Right lobe of liver (tissue), 4 donors: Measurements from ENCODE around the gene NCS1.

Source experiments
- CTCF ChIP-seq, 4 donors: fragments of 200-600 bp in 3 of 4; fragments of 450-650 bp in 1 of 4; IDR thresholded peaks; one replicate each; pipeline versions ENCODE4 v1.5.1 to v1.8.0; 2016 to 2022; ENCODE audit warnings: antibody characterized with exemption in 4 of 4, mild to moderate bottlenecking in 2 of 4
- POLR2A ChIP-seq: fragments of 450-650 bp; IDR thresholded peaks from one replicate; pipeline ENCODE4 v1.6.1; 2017; ENCODE audit warnings: antibody characterized with exemption, mild to moderate bottlenecking
- donor health status: DM: no; HTN: no; CAD: no.
- donor health status: DM: no; HTN: no; CAD: no.
- donor health status: DM: no; HTN: yes; CAD: no.

GRCh38 chr9:130243015-130243881 is 71.0 kb downstream of the NCS1 start:
- TF ChIP-seq CTCF (IDR thresholded peaks at IDR 0.05) (peak; percentile 91 to 96 (median 94)), POLR2A (peak; percentile 42)
